Muscle layer of colon (tissue), 2 donors: ENCODE data around the gene DPF3.

Experiments used
- H3K27ac ChIP-seq: one replicate; pipeline ENCODE4 v1.7.0; 2013; ENCODE audit warnings: low read depth, mild to moderate bottlenecking, low read length, moderate library complexity
- H3K27me3 ChIP-seq, 2 donors: one replicate each; pipeline ENCODE4 v1.7.0; 2013; ENCODE audit warnings: low read length in 2 of 2, mild to moderate bottlenecking in 2 of 2; ENCODE audit not compliant: insufficient read depth in 2 of 2, control insufficient read depth in 1 of 2
- H3K36me3 ChIP-seq: one replicate; pipeline ENCODE4 v1.7.0; 2013; ENCODE audit warnings: mild to moderate bottlenecking, low read length; ENCODE audit not compliant: insufficient read depth
- H3K4me1 ChIP-seq: one replicate; pipeline ENCODE4 v1.7.0; 2013; ENCODE audit warnings: mild to moderate bottlenecking, low read length; ENCODE audit not compliant: insufficient read depth
- H3K4me3 ChIP-seq, 2 donors: one replicate each; pipeline ENCODE4 v1.7.0; 2013; ENCODE audit warnings: low read length in 2 of 2, low read depth in 1 of 2, mild to moderate bottlenecking in 1 of 2, moderate library complexity in 1 of 2
- H3K9ac ChIP-seq: one replicate; pipeline ENCODE4 v1.7.0; 2013; ENCODE audit warnings: low read length
- H3K9me3 ChIP-seq: one replicate; pipeline ENCODE4 v1.7.0; 2013; ENCODE audit warnings: mild to moderate bottlenecking, low read length
- donor health status: abdominal sarcoma.
- donor health status: Adenocarcinoma of cecum.

DPF3 gene

GRCh38 chr14:72777636-72778035 lies 116.3 kb downstream of the DPF3 start:
- H3K4me1 ChIP-seq = no peaks in the 10 kb centered on the region

GRCh38 chr14:72776701-72777261 lies 117.1 kb downstream of the DPF3 start:
- Histone ChIP-seq H3K27ac (no peak overlapping the region), H3K4me3 (no peak overlapping the region), H3K4me1 (no peaks in the 10 kb centered on the region), H3K27me3 (no peaks in the 10 kb centered on the region), H3K36me3 (no peaks in the 10 kb centered on the region), H3K9ac (no peak overlapping the region), H3K9me3 (no peaks in the 10 kb centered on the region)

More at GRCh38 chr14:72777636-72778035, 116.3 kb downstream of the DPF3 start:
- Histone ChIP-seq H3K4me3 (no peak overlapping the region), H3K9ac (no peak overlapping the region), H3K36me3 (no peaks in the 10 kb centered on the region), H3K27ac (no peak overlapping the region), H3K27me3 (no peaks in the 10 kb centered on the region), H3K9me3 (no peaks in the 10 kb centered on the region)

GRCh38 chr14:72775923-72776554 lies 117.9 kb downstream of the DPF3 start:
- H3K4me3 ChIP-seq = no peak overlapping the region
- H3K27me3 ChIP-seq = no peaks in the 10 kb centered on the region
- H3K27ac ChIP-seq = no peak overlapping the region
- no peak overlapping the region for H3K9ac ChIP-seq
- H3K4me1 ChIP-seq = no peaks in the 10 kb centered on the region
- no peaks in the 10 kb centered on the region for H3K36me3 ChIP-seq
- H3K9me3 ChIP-seq = no peaks in the 10 kb centered on the region

- Histone ChIP-seq H3K27ac (no peak overlapping the region), H3K4me1 (no peaks in the 10 kb centered on the region), H3K9ac (no peak overlapping the region), H3K4me3 (no peak overlapping the region), H3K9me3 (no peaks in the 10 kb centered on the region), H3K36me3 (no peaks in the 10 kb centered on the region), H3K27me3 (no peaks in the 10 kb centered on the region)
Observed at GRCh38 chr14:72774894-72775620, 118.8 kb downstream of the DPF3 start.

- H3K9ac ChIP-seq = no peak overlapping the region
- H3K27ac ChIP-seq = no peak overlapping the region
- H3K4me1 ChIP-seq = no peaks in the 10 kb centered on the region
- H3K36me3 ChIP-seq = no peaks in the 10 kb centered on the region
- H3K9me3 ChIP-seq = no peaks in the 10 kb centered on the region
- H3K27me3 ChIP-seq = no peaks in the 10 kb centered on the region
- H3K4me3 ChIP-seq = no peak overlapping the region
Observed at GRCh38 chr14:72774141-72774540, 119.8 kb downstream of the DPF3 start.

GRCh38 chr14:72771561-72771960 lies 122.3 kb downstream of the DPF3 start:
- no peak overlapping the region for H3K27ac ChIP-seq
- H3K9ac ChIP-seq = no peak overlapping the region
- H3K4me1 ChIP-seq = no peaks in the 10 kb centered on the region
- no peak overlapping the region for H3K4me3 ChIP-seq
- H3K27me3 ChIP-seq = no peaks in the 10 kb centered on the region
- no peaks in the 10 kb centered on the region for H3K9me3 ChIP-seq
- H3K36me3 ChIP-seq = no peaks in the 10 kb centered on the region

GRCh38 chr14:72766296-72766695 lies 127.6 kb downstream of the DPF3 start:
- Histone ChIP-seq H3K4me1 (no peaks in the 10 kb centered on the region), H3K36me3 (no peaks in the 10 kb centered on the region), H3K27ac (no peak overlapping the region), H3K9ac (no peak overlapping the region), H3K9me3 (no peaks in the 10 kb centered on the region), H3K27me3 (no peaks in the 10 kb centered on the region), H3K4me3 (no peak overlapping the region)

GRCh38 chr14:72763892-72764291 lies 130.0 kb downstream of the DPF3 start:
- no peak overlapping the region for H3K9ac ChIP-seq
- no peak overlapping the region for H3K4me3 ChIP-seq
- H3K27ac ChIP-seq = no peak overlapping the region
- no peaks in the 10 kb centered on the region for H3K36me3 ChIP-seq
- no peaks in the 10 kb centered on the region for H3K4me1 ChIP-seq
- H3K27me3 ChIP-seq = no peaks in the 10 kb centered on the region
- H3K9me3 ChIP-seq = no peaks in the 10 kb centered on the region

GRCh38 chr14:72759670-72760069 lies 134.2 kb downstream of the DPF3 start:
- no peak overlapping the region for H3K9ac ChIP-seq
- no peaks in the 10 kb centered on the region for H3K9me3 ChIP-seq
- H3K27me3 ChIP-seq = no peaks in the 10 kb centered on the region
- H3K36me3 ChIP-seq = no peaks in the 10 kb centered on the region
- no peak overlapping the region for H3K4me3 ChIP-seq
- H3K27ac ChIP-seq = no peak overlapping the region
- H3K4me1 ChIP-seq = no peaks in the 10 kb centered on the region

- no peaks in the 10 kb centered on the region for H3K36me3 ChIP-seq
- no peak overlapping the region for H3K9ac ChIP-seq
- H3K27ac ChIP-seq = no peak overlapping the region
- no peaks in the 10 kb centered on the region for H3K27me3 ChIP-seq
- H3K4me3 ChIP-seq = no peak overlapping the region
- H3K9me3 ChIP-seq = no peaks in the 10 kb centered on the region
- no peaks in the 10 kb centered on the region for H3K4me1 ChIP-seq
Observed at GRCh38 chr14:72758993-72759392, 134.9 kb downstream of the DPF3 start.

- Histone ChIP-seq H3K4me1 (no peaks in the 10 kb centered on the region), H3K9ac (no peak overlapping the region), H3K27me3 (no peaks in the 10 kb centered on the region), H3K36me3 (no peaks in the 10 kb centered on the region), H3K27ac (no peak overlapping the region), H3K4me3 (no peak overlapping the region), H3K9me3 (no peaks in the 10 kb centered on the region)
Observed at GRCh38 chr14:72758420-72758819, 135.5 kb downstream of the DPF3 start.
